RWPE1 (cell line): ENCODE results near the gene FRMD4A.

Source experiments
- CTCF ChIA-PET: fragments of 350-600 bp; sonication (Branson Sonifier 250); formaldehyde crosslinking; extraction: SDS; loops from one replicate; lab custom pipeline; 2021; lab: Yijun Ruan, JAX
- POLR2A ChIA-PET: fragments of 400-600 bp; formaldehyde crosslinking; extraction: SDS; loops from one replicate; lab custom pipeline; 2020; ENCODE audit warnings: antibody characterized with exemption; ENCODE audit not compliant: low non-redundant PET; lab: Yijun Ruan, JAX
- DNase-seq: peaks from one replicate; pipeline ENCODE4 v3.0.0; 2012; ENCODE audit warnings: low spot score
- H3K27ac ChIP-seq: fragments of 450-650 bp; 2 replicates; pipeline ENCODE4 v1.5.1; 2017
- CTCF ChIP-seq: fragments of 450-650 bp; conservative IDR thresholded peaks from 2 replicates; pipeline ENCODE4 v1.5.1; 2017; ENCODE audit warnings: low read depth, mild to moderate bottlenecking

FRMD4A gene

GRCh38 chr10:14020037-14020664 lies 310.6 kb downstream of the FRMD4A start:
- no peak for TF ChIP-seq CTCF
- H3K27ac ChIP-seq = no peak overlapping the region
- ChIA-PET CTCF (interaction anchor here (0.6 kb wide), 1 partner anchor 127 kb away, joined by 3 read pairs; no protein-coding TSS in a partner anchor), POLR2A (no interaction called here)
- DNase-seq = no peak

GRCh38 chr10:14017467-14017866 lies 313.3 kb downstream of the FRMD4A start:
- ChIA-PET CTCF (no interaction called here), POLR2A (no interaction called here)
- TF ChIP-seq CTCF = no peak
- H3K27ac ChIP-seq = no peak overlapping the region
- DNase-seq = no peak

GRCh38 chr10:14016931-14017333 lies 313.8 kb downstream of the FRMD4A start:
- TF ChIP-seq CTCF = no peak
- ChIA-PET POLR2A (no interaction called here), CTCF (interaction anchor here (0.6 kb wide), 1 partner anchor 856 kb away, joined by 3 read pairs; no protein-coding TSS in a partner anchor)
- no peak for DNase-seq
- no peak overlapping the region for H3K27ac ChIP-seq

GRCh38 chr10:14016011-14016536 lies 314.6 kb downstream of the FRMD4A start:
- ChIA-PET POLR2A (no interaction called here), CTCF (no interaction called here)
- no peak for DNase-seq
- H3K27ac ChIP-seq = no peak overlapping the region
- TF ChIP-seq CTCF = no peak

GRCh38 chr10:14014423-14014822 lies 316.3 kb downstream of the FRMD4A start:
- H3K27ac ChIP-seq = no peak overlapping the region
- CTCF ChIA-PET = no interaction called here
- POLR2A ChIA-PET = no interaction called here
- no peak for TF ChIP-seq CTCF
- no peak for DNase-seq

- no peak for TF ChIP-seq CTCF
- DNase-seq = no peak
- POLR2A ChIA-PET = no interaction called here
- no peak overlapping the region for H3K27ac ChIP-seq
- CTCF ChIA-PET = no interaction called here
Measured at GRCh38 chr10:14010769-14011574, 319.8 kb downstream of the FRMD4A start.
